GM12878 (cell line): Measurements from ENCODE around the gene MEIOSIN. TPM values are rescaled to one million over a fixed set of nuclear protein-coding genes. Genes with fewer than 3 reads are reported as not detected.

Experiments
- ATAC-seq: fragments of 200-7000 bp; cut with Tn5 transposase; 3 replicates; pipeline ENCODE4 v1.9.1; 2020; ENCODE audit warnings: mild to moderate bottlenecking, moderate library complexity
- BruUV-seq: library from RNA; stranded (reverse); fragments of 400-500 nt; replicated peaks from 2 replicates; lab custom pipeline; 2021; lab: Mats Ljungman, UMichigan
- CTCF ChIA-PET: fragments of 300-600 bp; sonication (Branson Sonifier 250); formaldehyde crosslinking; extraction: SDS; loops from one replicate; lab custom pipeline; 2021; ENCODE audit warnings: inconsistent platforms; lab: Yijun Ruan, JAX
- POLR2A ChIA-PET: fragments of 350-600 bp; formaldehyde crosslinking; extraction: SDS; loops from one replicate; lab custom pipeline; 2021; ENCODE audit warnings: inconsistent platforms; lab: Charles Lee
- RAD21 ChIA-PET: fragments of 300-600 bp; sonication (Branson Sonifier 250); formaldehyde crosslinking; loops from one replicate; lab custom pipeline; 2023; ENCODE audit warnings: antibody characterized with exemption; ENCODE audit not compliant: unreplicated experiment; lab: Charles Lee
- SMC1A ChIA-PET: fragments of 300-600 bp; sonication (Branson Sonifier 250); formaldehyde crosslinking; loops from one replicate; lab custom pipeline; 2023; ENCODE audit not compliant: unreplicated experiment, uncharacterized antibody; lab: Charles Lee
- DNase-seq: peaks from one replicate; pipeline ENCODE4 v3.0.0-alpha.2; 2011; ENCODE audit warnings: low read depth, low spot score
- FAIRE-seq: peaks from 3 replicates; lab custom pipeline; 2011; peaks lifted over from hg19 to GRCh38; lab: Jason Lieb, UNC
- H2AFZ ChIP-seq: 2 replicates; pipeline ENCODE4 v1.6.0; 2011; ENCODE audit warnings: low read depth, low read length, control low read depth; ENCODE audit not compliant: control insufficient read depth
- H3K27ac ChIP-seq: 2 replicates; pipeline ENCODE4 v1.5.1; 2011; ENCODE audit warnings: control low read depth; ENCODE audit not compliant: control insufficient read depth, insufficient read depth
- H3K27me3 ChIP-seq, 2 experiments: replicated peaks in 1 of 2; 2 replicates each; pipeline versions ENCODE4 v1.6.0 to v1.6.1; 2011; ENCODE audit warnings: low read length in 1 of 2; ENCODE audit not compliant: control insufficient read depth in 2 of 2, insufficient read depth in 2 of 2
- H3K36me3 ChIP-seq, 2 experiments: 2 replicates each; pipeline ENCODE4 v1.5.1; 2011; ENCODE audit warnings: low read length in 1 of 2; ENCODE audit not compliant: control insufficient read depth in 2 of 2, insufficient read depth in 2 of 2
- H3K4me1 ChIP-seq: 2 replicates; pipeline ENCODE4 v1.6.1; 2011; ENCODE audit warnings: mild to moderate bottlenecking, low read length, moderate library complexity, mixed read lengths; ENCODE audit not compliant: control insufficient read depth, insufficient read depth
- H3K4me2 ChIP-seq: 2 replicates; pipeline ENCODE4 v1.6.0; 2011; ENCODE audit warnings: control low read depth; ENCODE audit not compliant: control insufficient read depth, insufficient read depth
- H3K4me3 ChIP-seq: fragments of 200-600 bp; sonication (generic); 2 replicates; pipeline ENCODE4 v1.5.1; 2016
- H3K79me2 ChIP-seq: 2 replicates; pipeline ENCODE4 v1.6.0; 2011; ENCODE audit warnings: low read length; ENCODE audit not compliant: control insufficient read depth, insufficient read depth
- H3K9ac ChIP-seq: 2 replicates; pipeline ENCODE4 v1.8.0; 2011; ENCODE audit warnings: low read length, control low read depth, mixed read lengths; ENCODE audit not compliant: control insufficient read depth, insufficient read depth
- H3K9me3 ChIP-seq: replicated peaks from 3 replicates; pipeline ENCODE4 v1.5.1; 2011; ENCODE audit warnings: mild to moderate bottlenecking, low read length; ENCODE audit not compliant: control insufficient read depth, insufficient read depth
- H4K20me1 ChIP-seq: 2 replicates; pipeline ENCODE4 v1.6.0; 2011; ENCODE audit not compliant: control insufficient read depth, insufficient read depth
- BACH1 ChIP-seq: fragments of 450-650 bp; IDR thresholded peaks from 2 replicates; pipeline ENCODE4 v1.6.1; 2017; ENCODE audit warnings: mild to moderate bottlenecking, borderline replicate concordance
- MXI1 ChIP-seq: fragments of 150-350 bp; IDR thresholded peaks from 2 replicates; pipeline ENCODE4 v1.6.1; 2011; ENCODE audit warnings: low read depth, mild to moderate bottlenecking, inconsistent platforms, low read length, improper control_type of control experiment
- POLR2AphosphoS2 ChIP-seq: IDR thresholded peaks from 2 replicates; pipeline ENCODE4 v1.6.1; 2011; ENCODE audit warnings: low read depth, mild to moderate bottlenecking, low read length, improper control_type of control experiment, moderate library complexity
- REST ChIP-seq: IDR thresholded peaks from 2 replicates; pipeline ENCODE4 v1.6.1; 2012; ENCODE audit warnings: mild to moderate bottlenecking, low read depth, low read length
- WGBS: methylation state at CpG from one replicate; pipeline ENCODE4 v1.1.6; 2016; ENCODE audit warnings: low lambda C conversion rate; ENCODE audit not compliant: insufficient replicate concordance, insufficient coverage; ENCODE audit errors: missing lambda C conversion rate; 5-methylcytosine and 5-hydroxymethylcytosine counted together
- in situ Hi-C: fragments of 300-500 bp; cut with MboI; formaldehyde crosslinking; loops from 9 replicates; pipeline ENCODE4 v1.14.3; 2018; ENCODE audit warnings: mixed read lengths
- intact Hi-C: fragments of 100-400 bp; cut with micrococcal nuclease; formaldehyde crosslinking; loops from one replicate; pipeline ENCODE4 v1.14.2; 2022; ENCODE audit not compliant: unreplicated experiment
- polyA plus RNA-seq, 11 experiments: library from polyadenylated mRNA; depleted of rRNA in 4 of 11; unstranded in 6 of 11; stranded (reverse) in 5 of 11; fragments of >200 nt; fragmentation: Nextera tagmentation in 4 of 11; fragmentation: Illumina TruSeq in 1 of 11; extraction: Ambion mirVana in 4 of 11; extraction: Trizol in 1 of 11; gene quantifications; 1 replicate in 1 of 11; 2 replicates in 10 of 11; pipeline versions ENCODE4 v1.2.1 to v1.2.3, GENCODE V29; 2011 to 2016; ENCODE audit warnings: inconsistent platforms in 2 of 11, missing spikeins in 2 of 11, low read depth in 1 of 11
- total RNA-seq, 4 experiments: library from RNA; depleted of rRNA in 3 of 4; stranded (reverse); fragments of >200 nt in 3 of 4; fragmentation: Illumina TruSeq in 1 of 4; extraction: Trizol in 1 of 4; gene quantifications; 2 replicates each; pipeline versions ENCODE4 v1.2.1 to v1.2.3, GENCODE V29; 2013 to 2021

Gene MEIOSIN
- total and polyA plus RNA-seq, 10 of the 15 experiments (the other 5 are each of a cell fraction or from before 2014, with no cell fraction given), result 0.05 to 0.66 (median 0.14) TPM; not detected in 4

- Histone ChIP-seq H3K4me3 (no peak overlapping the region), H3K9ac (no peak overlapping the region), H4K20me1 (no peaks in the 10 kb centered on the region), H3K79me2 (no peaks in the 10 kb centered on the region; the same call in 1 of the 2 replicates), H3K27ac (0 out of 2 replicates have a peak overlapping the region, but pooled peaks have one; percentile 26), H3K27me3 (no peaks in the 10 kb centered on the region), H3K4me1 (peaks cover 19% of the 10 kb centered on the region), H3K36me3 (peaks cover 2 to 6% of the 10 kb centered on the region in 2 experiments; a peak in 3 of 4 replicates), H2AFZ (no peak overlapping the region), H3K9me3 (no peaks in the 10 kb centered on the region), H3K4me2 (no peak overlapping the region)
- intact Hi-C loops (no loop called here), in situ Hi-C loops (no loop called here)
- RAD21 ChIA-PET, result interaction anchor here (4.2 kb wide), 1 partner anchor 13 kb away, joined by 25 read pairs; the partner anchor contains the start of genes QPCTL and SNRPD2
- POLR2A ChIA-PET, result interaction anchor here (1.1 kb wide), 1 partner anchor 13 kb away, joined by 3 read pairs; the partner anchor contains the start of gene QPCTL
- TF ChIP-seq REST, result no peak
- TF ChIP-seq BACH1, result no peak
- TF ChIP-seq POLR2AphosphoS2, result 0 out of 2 replicates have a peak, but pooled peaks have one; percentile 11
- no peak for TF ChIP-seq MXI1
- SMC1A ChIA-PET, result interaction anchor here (3.8 to 6.0 kb wide), 3 partner anchors 12 to 25 kb away, joined by 27 to 31 read pairs (median 29); partner anchors contain the start of genes FBXO46, QPCTL and SNRPD2
- 97% methylated on average over 7 of the region's 9 CpGs for WGBS
- ATAC-seq (no peak), DNase-seq (no peak), FAIRE-seq (no peak)
- no TSS peak for BruUV-seq
- CTCF ChIA-PET, result interaction anchor here (2.0 to 6.1 kb wide), 2 partner anchors 12 to 74 kb away, joined by 5 to 73 read pairs; partner anchors contain the start of genes QPCTL and SNRPD2
Measured at GRCh38 chr19:45705115-45705514, 28.1 kb upstream of the MEIOSIN start.
